Endothelial cell of umbilical vein (primary cell): ENCODE results near the gene NPAT. TPM values are rescaled to one million over a fixed set of nuclear protein-coding genes. Genes with fewer than 3 reads are reported as not detected.

Source experiments
- BruUV-seq: library from RNA; stranded (reverse); fragments of 400-500 nt; replicated peaks from 2 replicates; lab custom pipeline; 2021; lab: Mats Ljungman, UMichigan
- CTCF ChIA-PET: fragments of 300-600, 350-600 bp; sonication (Branson Sonifier 250); formaldehyde crosslinking; loops from one replicate; lab custom pipeline; 2021; ENCODE audit warnings: antibody characterized with exemption, inconsistent platforms; lab: Charles Lee
- POLR2A ChIA-PET: fragments of 300-600, 350-600 bp; sonication (Branson Sonifier 250); formaldehyde crosslinking; loops from one replicate; lab custom pipeline; 2021; ENCODE audit warnings: antibody characterized with exemption, inconsistent platforms; lab: Charles Lee
- DNase-seq: peaks from one replicate; pipeline ENCODE4 v3.0.0-alpha.2; 2011; ENCODE audit warnings: low read depth, low spot score
- FAIRE-seq: peaks from 2 replicates; lab custom pipeline; 2011; peaks lifted over from hg19 to GRCh38; lab: Jason Lieb, UNC
- H2AFZ ChIP-seq: 2 replicates; pipeline ENCODE4 v1.6.0; 2012; ENCODE audit warnings: low read depth, low read length, control low read depth, inconsistent platforms
- H3K27ac ChIP-seq: 2 replicates; pipeline ENCODE4 v1.5.1; 2011; ENCODE audit warnings: low read depth, mild to moderate bottlenecking, control low read depth, low read length, moderate library complexity; ENCODE audit not compliant: insufficient read depth
- H3K27me3 ChIP-seq, 2 experiments: 2 replicates each; pipeline versions ENCODE4 v1.6.0 to v1.6.1; 2011; ENCODE audit warnings: low read length in 2 of 2, mixed read lengths in 1 of 2; ENCODE audit not compliant: control insufficient read depth in 2 of 2, insufficient read depth in 2 of 2
- H3K36me3 ChIP-seq, 2 experiments: 2 replicates in 1 of 2; 3 replicates in 1 of 2; pipeline ENCODE4 v1.5.1; 2011; ENCODE audit warnings: low read length in 2 of 2, mild to moderate bottlenecking in 1 of 2, moderate library complexity in 1 of 2; ENCODE audit not compliant: control insufficient read depth in 2 of 2, insufficient read depth in 2 of 2; ENCODE audit errors: extremely low read depth in 1 of 2
- H3K4me1 ChIP-seq: 3 replicates; pipeline ENCODE4 v1.5.1; 2011; ENCODE audit warnings: mild to moderate bottlenecking, low read length; ENCODE audit not compliant: control insufficient read depth, insufficient read depth; ENCODE audit errors: extremely low read depth
- H3K4me2 ChIP-seq: 2 replicates; pipeline ENCODE4 v1.6.1; 2011; ENCODE audit warnings: low read length, control low read depth, mixed read lengths; ENCODE audit not compliant: insufficient read depth
- H3K4me3 ChIP-seq, 3 experiments: fragments of 200-600 bp in 1 of 3; sonication (generic), shearing (Covaris generic) in 1 of 3; replicated peaks in 1 of 3; 2 replicates each; pipeline ENCODE4 v1.5.1; 2011 to 2016; ENCODE audit warnings: control low read depth in 3 of 3, low read length in 3 of 3, mild to moderate bottlenecking in 2 of 3, inconsistent platforms in 1 of 3, low read depth in 1 of 3, moderate library complexity in 1 of 3; ENCODE audit not compliant: insufficient read depth in 1 of 3
- H3K79me2 ChIP-seq: 2 replicates; pipeline ENCODE4 v1.6.0; 2012; ENCODE audit warnings: low read length, inconsistent platforms; ENCODE audit not compliant: control insufficient read depth, insufficient read depth
- H3K9ac ChIP-seq: replicated peaks from 2 replicates; pipeline ENCODE3; 2011; ENCODE audit warnings: low read length, control low read depth; ENCODE audit not compliant: insufficient read depth; ENCODE audit errors: extremely low read depth
- H3K9me1 ChIP-seq: replicated peaks from 3 replicates; pipeline ENCODE4 v1.6.0; 2011; ENCODE audit warnings: mild to moderate bottlenecking, low read length; ENCODE audit not compliant: control insufficient read depth, insufficient read depth; ENCODE audit errors: extremely low read depth
- H3K9me3 ChIP-seq: replicated peaks from 2 replicates; pipeline ENCODE4 v1.5.1; 2012; ENCODE audit warnings: low read length, inconsistent platforms; ENCODE audit not compliant: control insufficient read depth, insufficient read depth
- H4K20me1 ChIP-seq: replicated peaks from 2 replicates; pipeline ENCODE3; 2011; ENCODE audit warnings: mild to moderate bottlenecking, low read length; ENCODE audit not compliant: control insufficient read depth, insufficient read depth; ENCODE audit errors: extremely low read depth
- CTCF ChIP-seq, 2 donors: IDR thresholded peaks; 1 replicate in 1 of 2; 2 replicates in 1 of 2; pipeline ENCODE4 v1.5.1; 2011; ENCODE audit warnings: low read length in 2 of 2, mild to moderate bottlenecking in 2 of 2, moderate library complexity in 2 of 2, control low read depth in 1 of 2, inconsistent platforms in 1 of 2, low read depth in 1 of 2; ENCODE audit not compliant: insufficient read depth in 1 of 2; ENCODE audit errors: extremely low read depth in 1 of 2
- EZH2 ChIP-seq: IDR thresholded peaks from 2 replicates; pipeline ENCODE4 v1.6.1; 2012; ENCODE audit warnings: borderline replicate concordance, low read depth, mild to moderate bottlenecking, moderate library complexity, low read length, inconsistent platforms; ENCODE audit not compliant: severe bottlenecking
- FOS ChIP-seq: IDR thresholded peaks from 2 replicates; pipeline ENCODE4 v1.6.1; 2011; ENCODE audit warnings: mild to moderate bottlenecking, low read length, moderate library complexity, borderline replicate concordance; ENCODE audit not compliant: insufficient read depth
- GATA2 ChIP-seq: IDR thresholded peaks from 2 replicates; pipeline ENCODE4 v1.7.0; 2011; ENCODE audit warnings: low read depth, mild to moderate bottlenecking, moderate library complexity, mixed read lengths, low read length; ENCODE audit not compliant: insufficient read length, insufficient read depth
- JUN ChIP-seq: IDR thresholded peaks from 2 replicates; pipeline ENCODE4 v1.6.1; 2011; ENCODE audit warnings: borderline replicate concordance, low read depth; ENCODE audit not compliant: insufficient read length, insufficient read depth
- MAX ChIP-seq: IDR thresholded peaks from 2 replicates; pipeline ENCODE4 v1.6.1; 2011; ENCODE audit not compliant: insufficient read depth, insufficient read length
- MYC ChIP-seq: IDR thresholded peaks from one replicate; pipeline ENCODE4 v1.6.1; 2011; ENCODE audit warnings: mild to moderate bottlenecking, low read depth, low read length
- POLR2A ChIP-seq: IDR thresholded peaks from 2 replicates; pipeline ENCODE4 v1.6.1; 2012; ENCODE audit warnings: low read depth, mild to moderate bottlenecking, control low read depth, low read length
- POLR2AphosphoS5 ChIP-seq: IDR thresholded peaks from 2 replicates; pipeline ENCODE4 v1.6.1; 2012; ENCODE audit warnings: low read depth, mild to moderate bottlenecking, control low read depth, low read length, moderate library complexity; ENCODE audit not compliant: insufficient read depth
- dilution Hi-C: fragments of 300-500 bp; cut with MboI; formaldehyde crosslinking; loops from one replicate; pipeline ENCODE4 v1.15.0; 2019; ENCODE audit warnings: low sequenced_read_pairs; ENCODE audit not compliant: extremely low pct_ligation_motif_present
- intact Hi-C: fragments of 100-400 bp; cut with micrococcal nuclease; formaldehyde crosslinking; loops from one replicate; pipeline ENCODE4 v1.10.0; 2022
- polyA plus RNA-seq, 4 experiments: library from polyadenylated mRNA; depleted of rRNA in 3 of 4; stranded (reverse) in 3 of 4; unstranded in 1 of 4; fragments of >200 nt; gene quantifications; 2 replicates each; pipeline versions ENCODE4 v1.2.1 to v1.2.3, GENCODE V29; 2011 to 2012; ENCODE audit warnings: missing spikeins in 1 of 4
- total RNA-seq: library from RNA; stranded (reverse); gene quantifications from 2 replicates; pipeline ENCODE4 v1.2.3, GENCODE V29; 2021

NPAT gene
- total and polyA plus RNA-seq, 2 donors (not counting 3 experiments of a cell fraction or from before 2014, with no cell fraction given): 4.4 to 19.0 TPM

GRCh38 chr11:108246308-108246707 is 23.9 kb upstream of the NPAT start:
- Histone ChIP-seq H3K79me2 (no peaks in the 10 kb centered on the region), H3K4me1 (no peaks in the 10 kb centered on the region), H3K9ac (no peak overlapping the region), H3K27me3 (no peaks in the 10 kb centered on the region), H3K36me3 (peaks cover 0 to 3% of the 10 kb centered on the region in 2 experiments), H3K4me3 (no peak overlapping the region), H2AFZ (no peak overlapping the region), H3K27ac (no peak overlapping the region), H3K9me1 (no peaks in the 10 kb centered on the region), H4K20me1 (no peaks in the 10 kb centered on the region), H3K4me2 (no peak overlapping the region), H3K9me3 (no peaks in the 10 kb centered on the region)
- BruUV-seq: no TSS peak
- dilution Hi-C loops: no loop called here
- intact Hi-C loops: no loop called here
- CTCF ChIA-PET: no interaction called here
- DNase-seq (no peak), FAIRE-seq (no peak)
- no peak for TF ChIP-seq MYC
- POLR2A ChIA-PET: no interaction called here

- no peak for FAIRE-seq
- intact Hi-C loops (no loop called here), dilution Hi-C loops (no loop called here)
- H3K36me3 ChIP-seq: peaks cover under 1 to 5% of the 10 kb centered on the region in 2 experiments
- H3K79me2 ChIP-seq: no peaks in the 10 kb centered on the region
- H3K9me1 ChIP-seq: no peaks in the 10 kb centered on the region
- no TSS peak for BruUV-seq
- ChIA-PET CTCF (no interaction called here), POLR2A (no interaction called here)
- H3K27ac ChIP-seq: no peak overlapping the region
- TF ChIP-seq JUN (no peak), EZH2 (no peak), MYC (no peak), POLR2AphosphoS5 (no peak), FOS (no peak), GATA2 (no peak), POLR2A (no peak), CTCF (IDR thresholded peaks at IDR 0.05; ENCODE audit: extremely low read depth in 1 of 2, insufficient read depth in 1 of 2, low read depth in 1 of 2, low read length in 2 of 2) (no peak), MAX (no peak)
- H3K9ac ChIP-seq: no peak overlapping the region
- H3K4me2 ChIP-seq: no peak overlapping the region
- no peaks in the 10 kb centered on the region for H4K20me1 ChIP-seq
- H3K9me3 ChIP-seq: no peaks in the 10 kb centered on the region
- peaks cover under 1% of the 10 kb centered on the region for H3K4me1 ChIP-seq
- no peaks in the 10 kb centered on the region for H3K27me3 ChIP-seq
- no peak overlapping the region for H2AFZ ChIP-seq
- H3K4me3 ChIP-seq: no peak overlapping the region
- no peak for DNase-seq
Measured at GRCh38 chr11:108242422-108242821, 20.0 kb upstream of the NPAT start.
